GM19468 (cell line): ENCODE data around the gene TCEAL9.
"Not testable (repeated sequence)": the region's sequence is repeated elsewhere in the genome, so short reads cannot be mapped to it uniquely, and the experiment has no call there.

Experiments used
- ATAC-seq: cut with Tn5 transposase; IDR thresholded peaks from one replicate; pipeline ENCODE4 v1.9.1; 2021; ENCODE audit warnings: mild to moderate bottlenecking, moderate library complexity, moderate number of reproducible peaks; ENCODE audit not compliant: unreplicated experiment; ENCODE audit errors: extremely low read depth

The TCEAL9 gene, protein sequence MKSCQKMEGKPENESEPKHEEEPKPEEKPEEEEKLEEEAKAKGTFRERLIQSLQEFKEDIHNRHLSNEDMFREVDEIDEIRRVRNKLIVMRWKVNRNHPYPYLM

DNA sequence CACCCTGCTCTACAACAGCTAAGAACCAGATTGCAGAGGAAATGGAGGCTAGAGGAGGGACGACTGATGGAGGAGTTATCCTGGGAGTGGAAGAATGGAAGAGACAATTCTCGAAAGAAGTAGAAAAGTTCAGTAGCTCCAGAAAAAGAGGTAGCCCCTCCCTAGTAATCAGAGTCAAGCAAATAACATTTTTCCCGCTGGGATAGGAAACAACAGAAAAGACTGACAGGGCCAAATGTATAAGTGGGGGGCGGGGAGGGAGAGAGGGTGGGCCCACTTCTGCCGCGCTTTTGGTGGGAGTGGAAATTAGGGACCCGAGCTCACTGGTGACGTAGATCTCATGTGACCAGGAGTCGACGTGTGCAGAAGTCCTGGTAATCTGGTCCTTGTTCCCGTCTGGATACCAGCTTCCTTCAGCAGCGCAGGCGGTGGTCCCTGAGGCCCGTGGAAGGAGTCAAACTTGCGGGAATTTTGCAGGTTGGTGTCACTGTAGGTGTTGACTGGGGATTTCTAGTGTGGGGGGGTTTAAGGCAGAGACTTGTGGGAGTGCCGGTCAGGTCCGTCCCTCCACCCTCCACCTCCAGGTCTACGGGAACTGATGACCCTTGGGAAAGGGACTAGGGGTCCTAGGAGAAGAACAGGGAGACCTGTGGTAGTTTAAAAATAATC lies at the start of gene TCEAL9:
TCEAL9 (plus strand) TSS at position 377 of the 669 bp plus-strand sequence. CDS start 1,179 bp downstream, outside the sequence.
- ATAC-seq, result no peak

GRCh38 chrX:103309860-103310554 lies 46.3 kb upstream of the TCEAL9 start:
- no peak for ATAC-seq

DNA sequence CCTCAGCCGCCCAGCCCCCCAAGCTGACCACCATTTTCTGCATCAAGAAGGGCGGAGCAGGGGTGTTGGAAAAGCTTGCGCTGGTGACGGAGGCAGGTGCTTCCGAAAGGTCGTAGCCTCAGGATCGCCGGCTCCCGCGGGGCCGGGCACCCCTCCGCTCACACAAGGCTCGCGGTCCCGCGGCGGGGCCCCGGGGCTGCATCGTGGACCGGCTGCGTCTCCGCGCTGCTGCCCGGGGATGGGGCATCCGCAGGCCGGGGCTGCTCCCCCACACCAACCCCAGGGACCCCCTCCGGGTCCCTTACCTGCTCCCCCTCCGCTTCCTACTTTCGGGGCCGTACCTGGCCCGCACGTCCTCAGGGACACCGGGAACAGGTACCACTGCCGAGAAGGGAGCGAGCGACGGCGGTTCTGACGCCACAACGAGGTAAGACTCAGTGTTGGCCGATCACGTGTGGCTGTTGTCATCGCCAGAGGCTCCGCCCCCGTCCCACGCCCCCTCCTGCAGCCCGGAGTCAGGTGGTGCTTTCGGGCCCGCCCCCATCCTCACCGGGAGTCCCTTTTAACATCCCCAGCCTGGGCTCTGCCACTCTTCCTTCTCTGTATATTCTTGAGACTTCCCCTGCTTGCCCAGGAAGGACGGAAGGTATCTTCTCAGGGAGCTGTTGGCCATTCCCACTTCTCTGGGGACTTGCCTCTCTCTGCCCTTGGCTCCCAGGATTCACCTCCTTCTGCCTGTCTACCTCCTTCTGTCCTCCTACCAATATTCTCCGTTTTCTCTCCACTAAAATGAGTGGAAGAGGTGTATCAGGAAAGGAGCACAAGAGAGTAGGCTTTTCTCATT lies 45.5 kb upstream of the TCEAL9 start, which contains the start of gene BEX2:
BEX2 (minus strand) TSS at position 436 of the 844 bp plus-strand sequence. CDS start 1,014 bp downstream, outside the sequence.
- no peak for ATAC-seq

GRCh38 chrX:103311399-103311780 lies 44.9 kb upstream of the TCEAL9 start:
- no peak for ATAC-seq

DNA sequence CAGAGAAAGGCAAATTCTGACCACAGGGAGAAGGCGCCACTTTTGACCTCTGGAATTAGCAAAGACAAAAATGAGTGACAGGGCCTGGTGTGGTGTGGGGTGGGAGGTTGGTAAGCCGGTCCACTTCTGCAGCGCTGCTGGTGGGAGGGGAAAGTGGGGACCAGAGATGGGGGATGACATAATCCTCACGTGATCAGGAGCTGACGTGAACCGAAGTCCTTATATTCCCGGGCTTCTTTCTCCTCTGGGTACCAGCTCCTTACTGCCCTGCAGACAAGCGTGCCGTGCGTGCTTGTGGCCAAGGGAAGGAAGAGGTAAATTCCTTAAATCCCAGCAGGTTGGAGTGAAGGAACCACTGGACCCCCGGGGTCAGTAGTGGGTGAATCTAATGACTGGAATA lies 26.3 kb upstream of the TCEAL9 start, which contains the start of gene TCEAL7:
TCEAL7 (plus strand) TSS at position 249 of the 400 bp plus-strand sequence. CDS start 1,165 bp downstream, outside the sequence.
- ATAC-seq, result no peak

- ATAC-seq, result no peak
Measured at GRCh38 chrX:103330681-103331288, 25.5 kb upstream of the TCEAL9 start.

DNA sequence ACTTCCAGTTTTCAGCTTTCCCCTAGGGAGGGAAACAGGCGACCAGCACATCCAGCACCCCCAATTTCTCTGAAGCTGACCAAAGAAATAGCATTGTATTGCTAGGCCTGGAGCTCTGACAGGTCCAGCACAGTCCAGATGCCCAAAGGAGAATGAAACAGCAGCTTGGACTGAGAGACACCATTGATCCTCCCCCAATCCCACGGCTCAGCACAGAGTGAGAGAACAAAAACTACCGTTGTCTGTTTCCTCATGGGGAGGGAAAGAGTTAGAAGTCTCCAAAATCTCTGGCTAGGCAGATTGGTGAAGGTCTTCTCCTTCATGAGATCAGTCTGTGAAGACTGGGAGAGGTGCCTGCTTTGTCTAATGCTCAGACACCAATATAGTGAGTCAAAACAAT lies 17.6 kb upstream of the TCEAL9 start:
- no peak for ATAC-seq

DNA sequence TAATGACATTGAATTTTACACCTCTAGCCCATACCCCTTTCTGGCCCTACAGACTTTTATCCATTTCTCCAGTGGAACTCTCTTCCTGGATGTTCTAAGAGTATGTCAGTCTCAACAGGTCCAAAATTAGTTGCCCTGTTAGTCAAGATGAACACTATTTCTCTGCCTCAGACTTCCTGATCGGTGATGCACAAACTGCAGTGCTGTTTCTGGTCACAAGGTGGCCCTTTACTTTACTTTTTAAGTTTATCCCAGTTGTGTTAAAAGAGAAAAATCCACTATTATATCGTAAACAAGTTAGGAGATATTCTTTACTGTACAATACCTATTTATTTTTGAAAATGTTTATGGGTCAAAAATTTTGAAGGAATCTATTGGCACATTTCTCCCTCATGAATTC lies 13.2 kb upstream of the TCEAL9 start:
- ATAC-seq, result peak; percentile 57

DNA sequence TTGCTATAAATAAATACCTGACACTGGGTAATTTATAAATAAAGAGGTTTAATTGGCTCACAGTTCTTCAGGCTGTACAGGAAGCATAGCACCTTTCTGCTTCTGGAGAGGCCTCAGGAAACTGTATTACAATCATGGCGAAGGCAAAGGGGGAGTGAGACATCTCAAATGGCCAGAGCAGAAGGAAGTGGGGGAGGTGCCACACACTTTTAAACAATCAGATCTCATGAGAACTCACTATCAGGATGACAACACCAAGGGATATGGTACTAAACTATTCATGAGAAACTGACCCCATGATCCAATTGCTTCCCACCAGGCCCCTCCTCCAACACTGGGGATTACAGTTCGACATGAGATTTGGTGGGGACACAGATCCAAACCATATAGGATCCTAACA lies 11.7 kb upstream of the TCEAL9 start:
- no peak for ATAC-seq

DNA sequence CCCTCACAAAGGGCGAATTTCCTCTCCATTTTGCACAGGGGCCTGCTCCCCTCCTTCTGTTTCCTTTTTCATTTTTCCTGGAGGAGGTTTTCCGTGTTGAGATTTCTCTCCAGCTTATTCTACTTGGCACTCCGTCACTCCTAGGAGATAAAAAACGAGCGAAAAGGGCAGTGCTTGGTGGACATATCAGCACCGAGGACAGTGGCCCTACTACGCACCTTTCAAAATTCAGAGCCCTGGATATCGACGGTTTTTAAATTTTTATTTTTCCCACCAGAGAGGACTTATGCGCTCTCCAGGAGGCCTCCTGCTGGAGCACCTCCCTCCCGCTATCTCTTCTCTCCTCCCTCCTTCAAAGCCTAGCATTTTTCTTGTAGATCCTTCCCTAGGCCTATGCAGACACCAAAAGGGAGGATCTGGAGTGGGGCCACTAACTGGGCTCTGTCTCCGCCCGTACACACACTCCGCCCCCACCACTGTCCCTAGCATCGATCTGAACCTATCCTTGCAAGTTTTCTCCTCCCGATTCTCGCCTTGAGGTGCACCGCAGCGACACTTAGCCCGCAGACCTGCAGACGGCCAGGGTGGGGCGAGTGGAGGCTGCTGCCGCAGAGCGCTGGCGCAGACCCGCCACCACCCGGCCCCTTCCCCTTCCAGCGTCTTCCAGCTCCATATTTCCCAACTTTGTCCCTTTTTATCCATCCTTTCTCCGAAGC lies 8.5 kb upstream of the TCEAL9 start:
- no peak for ATAC-seq

DNA sequence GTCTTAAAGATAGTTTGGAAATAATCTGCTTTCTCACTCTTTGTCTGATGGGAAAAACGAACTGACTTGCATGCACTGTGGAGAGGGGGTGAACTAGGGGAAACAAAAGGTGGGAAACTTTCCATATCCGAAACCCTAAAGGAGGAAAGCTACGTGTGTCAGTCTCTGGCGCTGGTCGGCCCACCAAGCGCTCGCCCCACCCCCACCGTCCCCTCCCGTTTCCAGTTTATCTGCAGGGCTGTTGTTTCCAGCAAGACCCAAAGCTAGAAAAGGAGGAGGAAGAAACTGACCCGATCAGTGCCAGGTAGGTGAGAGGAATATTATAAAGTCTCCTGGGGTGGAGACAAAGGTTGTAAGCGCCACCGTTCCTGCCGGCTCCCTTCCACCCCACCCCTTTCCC lies 552 bp downstream of the TCEAL9 start:
- no peak for ATAC-seq

DNA sequence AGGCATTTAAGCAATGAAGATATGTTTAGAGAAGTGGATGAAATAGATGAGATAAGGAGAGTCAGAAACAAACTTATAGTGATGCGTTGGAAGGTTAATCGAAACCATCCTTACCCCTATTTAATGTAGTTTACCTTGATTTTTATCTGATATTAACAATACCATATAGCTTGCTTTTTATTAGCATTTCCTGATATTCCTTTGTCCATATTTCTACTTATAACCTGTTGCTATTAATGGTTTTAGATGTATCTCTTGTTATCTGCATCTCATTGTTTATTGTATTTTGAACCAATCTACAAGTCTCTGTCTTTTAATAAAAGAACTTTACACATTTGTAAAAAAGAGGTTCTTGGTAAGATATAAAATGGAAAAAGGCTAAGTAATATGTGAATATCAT lies 1.6 kb downstream of the TCEAL9 start:
- ATAC-seq, result no peak

GRCh38 chrX:103359605-103360004 lies 3.3 kb downstream of the TCEAL9 start:
- not testable (repeated sequence) for ATAC-seq

DNA sequence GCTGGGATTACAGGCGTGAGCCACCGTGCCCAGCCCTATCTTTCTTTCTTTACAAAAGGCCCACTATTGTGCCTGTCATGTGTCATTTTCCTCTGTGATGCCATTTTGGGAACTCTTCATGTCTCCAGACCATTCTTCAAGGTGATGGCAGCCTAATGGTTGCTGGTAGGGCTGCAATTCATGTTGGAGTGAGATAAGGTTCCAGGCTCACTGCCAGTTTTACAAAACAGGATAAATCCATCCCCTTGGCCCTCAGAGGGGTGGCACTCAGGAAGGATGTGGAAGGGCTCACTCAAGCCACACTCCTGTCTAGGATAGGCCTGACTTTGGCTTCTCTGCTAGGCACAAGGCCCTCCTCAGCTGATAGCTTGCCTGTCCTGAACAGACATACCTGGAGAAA lies 3.8 kb downstream of the TCEAL9 start:
- ATAC-seq, result no peak

DNA sequence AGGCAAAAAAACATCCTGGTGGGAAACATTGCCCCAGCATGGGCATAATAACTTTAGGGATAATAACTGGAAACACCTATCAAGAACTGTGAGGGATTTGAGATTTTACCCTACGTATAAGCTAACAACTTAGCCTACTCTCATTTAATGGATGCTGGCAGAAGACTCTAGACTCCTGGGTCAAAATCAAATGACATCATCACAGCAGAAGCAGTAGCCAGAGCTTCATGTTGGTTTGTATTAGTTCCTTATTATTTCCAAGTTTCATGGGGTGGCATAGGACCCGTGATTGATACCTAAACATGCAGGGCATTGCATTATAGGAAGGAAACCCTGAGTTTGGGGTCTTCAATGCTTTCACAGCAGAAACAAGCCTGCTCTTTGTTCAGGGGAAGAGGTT lies 4.6 kb downstream of the TCEAL9 start:
- ATAC-seq, result no peak

GRCh38 chrX:103361798-103362197 lies 5.5 kb downstream of the TCEAL9 start:
- ATAC-seq, result no peak

- ATAC-seq, result no peak
Measured at GRCh38 chrX:103362474-103362873, 6.2 kb downstream of the TCEAL9 start.

DNA sequence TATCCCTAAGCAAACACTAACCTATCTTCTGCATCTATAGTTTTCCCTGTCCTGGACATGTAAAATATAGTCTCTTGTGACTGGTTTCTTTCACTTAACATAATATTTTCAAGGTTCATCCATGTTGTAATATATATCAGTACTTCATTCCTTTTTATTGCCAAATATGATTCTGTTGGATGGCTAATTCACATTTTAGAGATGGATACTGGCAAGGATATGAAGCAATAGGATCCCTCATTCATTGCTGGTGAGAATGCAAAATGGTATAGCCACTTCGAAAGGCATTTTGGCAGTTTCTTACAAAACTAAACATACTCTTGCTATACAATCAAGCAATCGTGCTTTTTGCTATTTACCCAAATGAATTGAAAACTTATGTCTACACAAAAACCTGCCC lies 6.7 kb downstream of the TCEAL9 start:
- ATAC-seq, result no peak

DNA sequence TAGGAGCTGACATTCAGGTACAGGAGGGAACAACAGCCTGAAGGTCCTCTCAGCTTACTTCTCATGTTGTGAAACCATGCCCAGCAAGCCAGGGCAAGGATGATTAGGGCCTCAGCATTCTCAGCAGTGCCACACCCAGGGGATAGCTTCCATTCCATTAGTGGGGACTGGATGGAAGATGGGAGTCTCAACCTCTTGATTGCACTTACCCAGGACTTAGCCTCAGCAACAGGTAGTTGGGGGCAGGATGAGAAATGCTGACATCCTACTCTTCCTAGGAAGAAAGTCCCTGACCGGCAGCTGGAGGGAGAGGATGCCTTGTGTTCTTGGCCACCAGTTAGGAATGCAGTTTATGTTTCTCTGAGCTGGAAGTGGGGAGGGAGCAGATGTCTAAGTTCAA lies 11.2 kb downstream of the TCEAL9 start:
- ATAC-seq, result no peak

DNA sequence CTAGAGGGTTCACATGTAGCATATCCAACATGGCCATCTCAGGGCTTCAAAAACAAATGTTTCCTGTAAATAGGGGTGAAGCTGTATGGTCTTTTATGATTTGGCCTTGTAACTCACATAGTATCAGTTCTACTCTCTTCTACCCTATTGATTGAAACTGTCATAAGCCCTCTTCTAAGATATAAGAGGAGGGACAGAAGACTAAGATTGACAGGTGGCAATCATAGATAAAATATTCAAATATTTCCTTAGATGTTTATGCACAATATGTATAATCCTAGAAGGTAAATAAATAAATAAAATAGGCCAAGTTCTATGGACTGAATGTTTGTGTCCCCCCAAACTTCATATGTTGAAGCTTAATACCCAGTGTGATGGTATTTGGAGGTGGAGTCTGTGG lies 13.2 kb downstream of the TCEAL9 start:
- no peak for ATAC-seq
